Measurements from ENCODE around the gene ADAM12.

- TF ChIP-seq ZBTB1 (tag by site-specific recombination; IDR thresholded peaks at IDR 0.05) (no peak), ZNF747 (tag by site-specific recombination; IDR thresholded peaks at IDR 0.05) (no peak), CTCF (tag by site-specific recombination; IDR thresholded peaks at IDR 0.05) (no peak), YY1 (tag by site-specific recombination; IDR thresholded peaks at IDR 0.05) (no peak), ZNF768 (tag by site-specific recombination; IDR thresholded peaks at IDR 0.05) (no peak), ZNF391 (tag by site-specific recombination; IDR thresholded peaks at IDR 0.05; ENCODE audit: borderline replicate concordance, low read depth) (no peak), KLF16 (tag by site-specific recombination; IDR thresholded peaks at IDR 0.05) (no peak), ZNF449 (tag by site-specific recombination; IDR thresholded peaks at IDR 0.05) (no peak), ZNF114 (tag by site-specific recombination; IDR thresholded peaks at IDR 0.05) (no peak), ZNF133 (tag by site-specific recombination; IDR thresholded peaks at IDR 0.05) (no peak), BCL11B (tag by site-specific recombination; IDR thresholded peaks at IDR 0.05; ENCODE audit: low read depth) (no peak)
- TF ChIP-seq, protein P1, sequence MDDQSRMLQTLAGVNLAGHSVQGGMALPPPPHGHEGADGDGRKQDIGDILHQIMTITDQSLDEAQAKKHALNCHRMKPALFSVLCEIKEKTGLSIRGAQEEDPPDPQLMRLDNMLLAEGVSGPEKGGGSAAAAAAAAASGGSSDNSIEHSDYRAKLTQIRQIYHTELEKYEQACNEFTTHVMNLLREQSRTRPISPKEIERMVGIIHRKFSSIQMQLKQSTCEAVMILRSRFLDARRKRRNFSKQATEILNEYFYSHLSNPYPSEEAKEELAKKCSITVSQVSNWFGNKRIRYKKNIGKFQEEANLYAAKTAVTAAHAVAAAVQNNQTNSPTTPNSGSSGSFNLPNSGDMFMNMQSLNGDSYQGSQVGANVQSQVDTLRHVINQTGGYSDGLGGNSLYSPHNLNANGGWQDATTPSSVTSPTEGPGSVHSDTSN (CRISPR knock-in tag; IDR thresholded peaks at IDR 0.05) = no peak
- TF ChIP-seq, protein P2, sequence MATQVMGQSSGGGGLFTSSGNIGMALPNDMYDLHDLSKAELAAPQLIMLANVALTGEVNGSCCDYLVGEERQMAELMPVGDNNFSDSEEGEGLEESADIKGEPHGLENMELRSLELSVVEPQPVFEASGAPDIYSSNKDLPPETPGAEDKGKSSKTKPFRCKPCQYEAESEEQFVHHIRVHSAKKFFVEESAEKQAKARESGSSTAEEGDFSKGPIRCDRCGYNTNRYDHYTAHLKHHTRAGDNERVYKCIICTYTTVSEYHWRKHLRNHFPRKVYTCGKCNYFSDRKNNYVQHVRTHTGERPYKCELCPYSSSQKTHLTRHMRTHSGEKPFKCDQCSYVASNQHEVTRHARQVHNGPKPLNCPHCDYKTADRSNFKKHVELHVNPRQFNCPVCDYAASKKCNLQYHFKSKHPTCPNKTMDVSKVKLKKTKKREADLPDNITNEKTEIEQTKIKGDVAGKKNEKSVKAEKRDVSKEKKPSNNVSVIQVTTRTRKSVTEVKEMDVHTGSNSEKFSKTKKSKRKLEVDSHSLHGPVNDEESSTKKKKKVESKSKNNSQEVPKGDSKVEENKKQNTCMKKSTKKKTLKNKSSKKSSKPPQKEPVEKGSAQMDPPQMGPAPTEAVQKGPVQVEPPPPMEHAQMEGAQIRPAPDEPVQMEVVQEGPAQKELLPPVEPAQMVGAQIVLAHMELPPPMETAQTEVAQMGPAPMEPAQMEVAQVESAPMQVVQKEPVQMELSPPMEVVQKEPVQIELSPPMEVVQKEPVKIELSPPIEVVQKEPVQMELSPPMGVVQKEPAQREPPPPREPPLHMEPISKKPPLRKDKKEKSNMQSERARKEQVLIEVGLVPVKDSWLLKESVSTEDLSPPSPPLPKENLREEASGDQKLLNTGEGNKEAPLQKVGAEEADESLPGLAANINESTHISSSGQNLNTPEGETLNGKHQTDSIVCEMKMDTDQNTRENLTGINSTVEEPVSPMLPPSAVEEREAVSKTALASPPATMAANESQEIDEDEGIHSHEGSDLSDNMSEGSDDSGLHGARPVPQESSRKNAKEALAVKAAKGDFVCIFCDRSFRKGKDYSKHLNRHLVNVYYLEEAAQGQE (tag by site-specific recombination; IDR thresholded peaks at IDR 0.05) = no peak
- TF ChIP-seq, protein P3, sequence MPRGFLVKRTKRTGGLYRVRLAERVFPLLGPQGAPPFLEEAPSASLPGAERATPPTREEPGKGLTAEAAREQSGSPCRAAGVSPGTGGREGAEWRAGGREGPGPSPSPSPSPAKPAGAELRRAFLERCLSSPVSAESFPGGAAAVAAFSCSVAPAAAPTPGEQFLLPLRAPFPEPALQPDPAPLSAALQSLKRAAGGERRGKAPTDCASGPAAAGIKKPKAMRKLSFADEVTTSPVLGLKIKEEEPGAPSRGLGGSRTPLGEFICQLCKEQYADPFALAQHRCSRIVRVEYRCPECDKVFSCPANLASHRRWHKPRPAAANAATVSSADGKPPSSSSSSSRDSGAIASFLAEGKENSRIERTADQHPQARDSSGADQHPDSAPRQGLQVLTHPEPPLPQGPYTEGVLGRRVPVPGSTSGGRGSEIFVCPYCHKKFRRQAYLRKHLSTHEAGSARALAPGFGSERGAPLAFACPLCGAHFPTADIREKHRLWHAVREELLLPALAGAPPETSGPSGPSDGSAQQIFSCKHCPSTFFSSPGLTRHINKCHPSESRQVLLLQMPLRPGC (tag by site-specific recombination; IDR thresholded peaks at IDR 0.05) = no peak
Measured at GRCh38 chr10:126133906-126134656, 254.2 kb downstream of the ADAM12 start.
